GM12891 (cell line): Measurements from ENCODE around the gene TAF1A.

ENCODE experiments used
- PAX5 ChIP-seq: IDR thresholded peaks from 2 replicates; pipeline ENCODE4 v1.6.1; 2011; ENCODE audit warnings: low read length, moderate library complexity, mild to moderate bottlenecking; ENCODE audit not compliant: insufficient read depth, severe bottlenecking
- POLR2A ChIP-seq: IDR thresholded peaks from 2 replicates; pipeline ENCODE4 v1.6.1; 2011; ENCODE audit warnings: low read depth, low read length, control low read depth
- POLR2AphosphoS5 ChIP-seq: IDR thresholded peaks from 2 replicates; pipeline ENCODE4 v1.6.1; 2011; ENCODE audit warnings: low read depth, low read length, control low read depth
- SPI1 ChIP-seq: IDR thresholded peaks from 2 replicates; pipeline ENCODE4 v1.6.1; 2011; ENCODE audit warnings: low read depth, low read length, control low read depth
- TAF1 ChIP-seq: IDR thresholded peaks from 2 replicates; pipeline ENCODE4 v1.6.1; 2011; ENCODE audit warnings: low read depth, low read length, control low read depth

GRCh38 chr1:222570837-222571236, 18.9 kb downstream of the TAF1A start:
- TF ChIP-seq POLR2A (no peak), POLR2AphosphoS5 (no peak), SPI1 (no peak), TAF1 (no peak), PAX5 (no peak)
